Ovary (tissue), 3 donors: Measurements from ENCODE around the gene ZNF519.
"Not testable (repeated sequence)": the region's sequence is repeated elsewhere in the genome, so short reads cannot be mapped to it uniquely, and the experiment has no call there.

Experiments
- POLR2A ChIP-seq: fragments of 450-650 bp; IDR thresholded peaks from one replicate; pipeline ENCODE4 v1.6.1; 2017; ENCODE audit warnings: antibody characterized with exemption, mild to moderate bottlenecking, moderate library complexity
- TF ChIP-seq, protein P1 (sequence below), 3 donors: fragments of 450-650 bp in 2 of 3; fragments of 200-600 bp in 1 of 3; IDR thresholded peaks; one replicate each; pipeline versions ENCODE4 v1.5.1 to v1.8.0; 2016 to 2022; ENCODE audit warnings: antibody characterized with exemption in 3 of 3, mild to moderate bottlenecking in 1 of 3
- donor health status: DM: no; HTN: no; CAD: no.

- TF ChIP-seq, protein P1, sequence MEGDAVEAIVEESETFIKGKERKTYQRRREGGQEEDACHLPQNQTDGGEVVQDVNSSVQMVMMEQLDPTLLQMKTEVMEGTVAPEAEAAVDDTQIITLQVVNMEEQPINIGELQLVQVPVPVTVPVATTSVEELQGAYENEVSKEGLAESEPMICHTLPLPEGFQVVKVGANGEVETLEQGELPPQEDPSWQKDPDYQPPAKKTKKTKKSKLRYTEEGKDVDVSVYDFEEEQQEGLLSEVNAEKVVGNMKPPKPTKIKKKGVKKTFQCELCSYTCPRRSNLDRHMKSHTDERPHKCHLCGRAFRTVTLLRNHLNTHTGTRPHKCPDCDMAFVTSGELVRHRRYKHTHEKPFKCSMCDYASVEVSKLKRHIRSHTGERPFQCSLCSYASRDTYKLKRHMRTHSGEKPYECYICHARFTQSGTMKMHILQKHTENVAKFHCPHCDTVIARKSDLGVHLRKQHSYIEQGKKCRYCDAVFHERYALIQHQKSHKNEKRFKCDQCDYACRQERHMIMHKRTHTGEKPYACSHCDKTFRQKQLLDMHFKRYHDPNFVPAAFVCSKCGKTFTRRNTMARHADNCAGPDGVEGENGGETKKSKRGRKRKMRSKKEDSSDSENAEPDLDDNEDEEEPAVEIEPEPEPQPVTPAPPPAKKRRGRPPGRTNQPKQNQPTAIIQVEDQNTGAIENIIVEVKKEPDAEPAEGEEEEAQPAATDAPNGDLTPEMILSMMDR (IDR thresholded peaks at IDR 0.05) = not testable (repeated sequence)
- TF ChIP-seq POLR2A = not testable (repeated sequence)
These were observed 18.5 kb upstream of the ZNF519 start for GRCh38 chr18:14150766-14151165.
